ENCODE measurements around the gene DCC.

The DCC gene

GRCh38 chr18:52657043-52657805 lies 317.2 kb downstream of the DCC start:
- Mint-ChIP-seq H3K4me3 (no peak overlapping the region), H3K9me3 (peaks cover 1 to 6% of the 10 kb centered on the region in 2 donors), H3K4me1 (no peaks in the 10 kb centered on the region), H3K27ac (no peak overlapping the region), H3K36me3 (no peaks in the 10 kb centered on the region), H3K27me3 (no peaks in the 10 kb centered on the region)
- ATAC-seq (replicated peaks) (no peak), DNase-seq (no peak)

- Mint-ChIP-seq H3K9me3 (peaks cover 2 to 3% of the 10 kb centered on the region in 2 donors), H3K27me3 (no peaks in the 10 kb centered on the region), H3K4me3 (no peak overlapping the region), H3K36me3 (no peaks in the 10 kb centered on the region), H3K4me1 (no peaks in the 10 kb centered on the region), H3K27ac (no peak overlapping the region)
- DNase-seq: no peak
- ATAC-seq (replicated peaks): no peak
Measured at GRCh38 chr18:52667463-52668065, 327.6 kb downstream of the DCC start.

GRCh38 chr18:52670896-52671295 lies 330.9 kb downstream of the DCC start:
- no peaks in the 10 kb centered on the region for H3K36me3 Mint-ChIP-seq
- H3K4me3 Mint-ChIP-seq: no peak overlapping the region
- H3K9me3 Mint-ChIP-seq: no peaks in the 10 kb centered on the region
- H3K27me3 Mint-ChIP-seq: no peaks in the 10 kb centered on the region
- no peaks in the 10 kb centered on the region for H3K4me1 Mint-ChIP-seq
- no peak overlapping the region for H3K27ac Mint-ChIP-seq
- no peak for ATAC-seq (replicated peaks)
- no peak for DNase-seq

- Mint-ChIP-seq H3K36me3 (no peaks in the 10 kb centered on the region), H3K9me3 (no peaks in the 10 kb centered on the region), H3K27ac (no peak overlapping the region), H3K4me3 (no peak overlapping the region), H3K4me1 (no peaks in the 10 kb centered on the region), H3K27me3 (no peaks in the 10 kb centered on the region)
- DNase-seq (no peak), ATAC-seq (replicated peaks) (no peak)
Measured at GRCh38 chr18:52678034-52678433, 338.0 kb downstream of the DCC start.

GRCh38 chr18:52678551-52678950 lies 338.6 kb downstream of the DCC start:
- H3K4me3 Mint-ChIP-seq: no peak overlapping the region
- H3K27ac Mint-ChIP-seq: no peak overlapping the region
- no peaks in the 10 kb centered on the region for H3K4me1 Mint-ChIP-seq
- no peaks in the 10 kb centered on the region for H3K9me3 Mint-ChIP-seq
- DNase-seq: no peak
- no peaks in the 10 kb centered on the region for H3K36me3 Mint-ChIP-seq
- H3K27me3 Mint-ChIP-seq: no peaks in the 10 kb centered on the region
- ATAC-seq (replicated peaks): no peak

- Mint-ChIP-seq H3K27ac (no peak overlapping the region), H3K4me1 (no peaks in the 10 kb centered on the region), H3K9me3 (no peaks in the 10 kb centered on the region), H3K27me3 (no peaks in the 10 kb centered on the region), H3K4me3 (no peak overlapping the region), H3K36me3 (no peaks in the 10 kb centered on the region)
- no peak for ATAC-seq (replicated peaks)
- DNase-seq: no peak
Measured at GRCh38 chr18:52679354-52679753, 339.4 kb downstream of the DCC start.

GRCh38 chr18:52682260-52682659 lies 342.3 kb downstream of the DCC start:
- DNase-seq: no peak
- no peak overlapping the region for H3K4me3 Mint-ChIP-seq
- ATAC-seq (replicated peaks): no peak
- H3K36me3 Mint-ChIP-seq: no peaks in the 10 kb centered on the region
- no peaks in the 10 kb centered on the region for H3K27me3 Mint-ChIP-seq
- H3K27ac Mint-ChIP-seq: no peak overlapping the region
- no peaks in the 10 kb centered on the region for H3K4me1 Mint-ChIP-seq
- no peaks in the 10 kb centered on the region for H3K9me3 Mint-ChIP-seq

GRCh38 chr18:52685316-52685715 lies 345.3 kb downstream of the DCC start:
- no peaks in the 10 kb centered on the region for H3K4me1 Mint-ChIP-seq
- ATAC-seq (replicated peaks): no peak
- H3K4me3 Mint-ChIP-seq: no peak overlapping the region

GRCh38 chr18:52691841-52692240 lies 351.8 kb downstream of the DCC start:
- Mint-ChIP-seq H3K4me1 (no peaks in the 10 kb centered on the region), H3K4me3 (no peak overlapping the region), H3K27ac (no peak overlapping the region), H3K27me3 (no peaks in the 10 kb centered on the region), H3K9me3 (no peaks in the 10 kb centered on the region), H3K36me3 (no peaks in the 10 kb centered on the region)
- DNase-seq (no peak), ATAC-seq (replicated peaks) (no peak)

More at GRCh38 chr18:52685316-52685715, 345.3 kb downstream of the DCC start:
- no peaks in the 10 kb centered on the region for H3K9me3 Mint-ChIP-seq
- no peaks in the 10 kb centered on the region for H3K27me3 Mint-ChIP-seq
- no peak overlapping the region for H3K27ac Mint-ChIP-seq
- no peaks in the 10 kb centered on the region for H3K36me3 Mint-ChIP-seq
- DNase-seq: no peak

GRCh38 chr18:52694804-52695203 lies 354.8 kb downstream of the DCC start:
- H3K27ac Mint-ChIP-seq: no peak overlapping the region
- no peak overlapping the region for H3K4me3 Mint-ChIP-seq
- ATAC-seq (replicated peaks) (peak; percentile 31 to 39), DNase-seq (no peak)
- no peaks in the 10 kb centered on the region for H3K27me3 Mint-ChIP-seq
- no peaks in the 10 kb centered on the region for H3K4me1 Mint-ChIP-seq
- no peaks in the 10 kb centered on the region for H3K36me3 Mint-ChIP-seq
- peaks cover 0 to 1% of the 10 kb centered on the region in 2 donors for H3K9me3 Mint-ChIP-seq

- Mint-ChIP-seq H3K4me1 (peaks cover 0 to 2% of the 10 kb centered on the region in 2 donors), H3K27ac (no peak overlapping the region), H3K27me3 (no peaks in the 10 kb centered on the region), H3K36me3 (no peaks in the 10 kb centered on the region), H3K9me3 (peaks cover 6 to 7% of the 10 kb centered on the region in 2 donors), H3K4me3 (no peak overlapping the region)
- DNase-seq (no peak), ATAC-seq (replicated peaks) (no peak)
Measured at GRCh38 chr18:52700116-52700515, 360.1 kb downstream of the DCC start.

GRCh38 chr18:52700816-52701215 lies 360.8 kb downstream of the DCC start:
- ATAC-seq (replicated peaks): no peak
- Mint-ChIP-seq H3K9me3 (peaks cover 6 to 7% of the 10 kb centered on the region in 2 donors), H3K27me3 (no peaks in the 10 kb centered on the region), H3K36me3 (no peaks in the 10 kb centered on the region), H3K4me1 (peaks cover 0 to 2% of the 10 kb centered on the region in 2 donors), H3K4me3 (no peak overlapping the region), H3K27ac (no peak overlapping the region)
- no peak for DNase-seq

- no peaks in the 10 kb centered on the region for H3K27me3 Mint-ChIP-seq
- H3K4me3 Mint-ChIP-seq: no peak overlapping the region
- peaks cover 6 to 7% of the 10 kb centered on the region in 2 donors for H3K9me3 Mint-ChIP-seq
- DNase-seq (no peak), ATAC-seq (replicated peaks) (no peak)
- no peaks in the 10 kb centered on the region for H3K36me3 Mint-ChIP-seq
- peaks cover 0 to 2% of the 10 kb centered on the region in 2 donors for H3K4me1 Mint-ChIP-seq
- no peak overlapping the region for H3K27ac Mint-ChIP-seq
Measured at GRCh38 chr18:52701219-52701935, 361.4 kb downstream of the DCC start.

GRCh38 chr18:52715421-52715820 lies 375.4 kb downstream of the DCC start:
- Mint-ChIP-seq H3K36me3 (no peaks in the 10 kb centered on the region), H3K27ac (no peak overlapping the region), H3K4me1 (no peaks in the 10 kb centered on the region), H3K4me3 (no peak overlapping the region), H3K27me3 (no peaks in the 10 kb centered on the region), H3K9me3 (no peaks in the 10 kb centered on the region)
- ATAC-seq (replicated peaks): no peak
- DNase-seq: no peak

- DNase-seq (no peak), ATAC-seq (replicated peaks) (no peak)
- no peaks in the 10 kb centered on the region for H3K36me3 Mint-ChIP-seq
- no peaks in the 10 kb centered on the region for H3K27me3 Mint-ChIP-seq
- no peaks in the 10 kb centered on the region for H3K4me1 Mint-ChIP-seq
- no peak overlapping the region for H3K4me3 Mint-ChIP-seq
- no peak overlapping the region for H3K27ac Mint-ChIP-seq
- H3K9me3 Mint-ChIP-seq: no peaks in the 10 kb centered on the region
Measured at GRCh38 chr18:52715991-52716390, 376.0 kb downstream of the DCC start.

Measured in stimulated activated naive B cell treated with anti-CD40 and anti-IgM and Interleukin-4, amounts not matched to agents 10 μg/mL and 1 μg/mL and 100 μg/mL, for 72 hours (primary cell).